Measurements from ENCODE around the gene SNX13.

DNA sequence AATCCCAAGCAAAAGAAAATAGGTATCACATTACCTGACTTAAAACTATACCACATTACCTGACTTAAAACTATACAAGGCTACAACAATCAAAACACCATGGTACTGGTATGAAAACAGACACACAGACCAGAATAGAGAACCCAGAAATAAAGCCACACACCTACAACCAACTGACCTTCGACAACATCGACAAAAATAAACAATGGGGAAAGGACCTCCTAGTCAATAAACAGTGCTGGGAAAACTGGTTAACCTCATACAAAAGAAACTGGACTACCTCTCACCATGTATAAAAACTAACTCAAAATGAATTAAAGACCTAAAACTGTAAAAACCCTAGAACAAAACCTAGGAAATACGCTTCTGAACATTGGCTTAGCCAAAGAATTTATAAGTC, 22.5 kb downstream of the SNX13 start:
- TF ChIP-seq, protein P1, sequence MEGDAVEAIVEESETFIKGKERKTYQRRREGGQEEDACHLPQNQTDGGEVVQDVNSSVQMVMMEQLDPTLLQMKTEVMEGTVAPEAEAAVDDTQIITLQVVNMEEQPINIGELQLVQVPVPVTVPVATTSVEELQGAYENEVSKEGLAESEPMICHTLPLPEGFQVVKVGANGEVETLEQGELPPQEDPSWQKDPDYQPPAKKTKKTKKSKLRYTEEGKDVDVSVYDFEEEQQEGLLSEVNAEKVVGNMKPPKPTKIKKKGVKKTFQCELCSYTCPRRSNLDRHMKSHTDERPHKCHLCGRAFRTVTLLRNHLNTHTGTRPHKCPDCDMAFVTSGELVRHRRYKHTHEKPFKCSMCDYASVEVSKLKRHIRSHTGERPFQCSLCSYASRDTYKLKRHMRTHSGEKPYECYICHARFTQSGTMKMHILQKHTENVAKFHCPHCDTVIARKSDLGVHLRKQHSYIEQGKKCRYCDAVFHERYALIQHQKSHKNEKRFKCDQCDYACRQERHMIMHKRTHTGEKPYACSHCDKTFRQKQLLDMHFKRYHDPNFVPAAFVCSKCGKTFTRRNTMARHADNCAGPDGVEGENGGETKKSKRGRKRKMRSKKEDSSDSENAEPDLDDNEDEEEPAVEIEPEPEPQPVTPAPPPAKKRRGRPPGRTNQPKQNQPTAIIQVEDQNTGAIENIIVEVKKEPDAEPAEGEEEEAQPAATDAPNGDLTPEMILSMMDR (IDR thresholded peaks at IDR 0.05), result no peak
- no peak for TF ChIP-seq EZH2 (IDR thresholded peaks at IDR 0.05; ENCODE audit: borderline replicate concordance, insufficient read depth, low read depth, low read length, poor library complexity, severe bottlenecking)
